GM19240 (cell line): ENCODE results near the gene KCNK15.
A peak's percentile ranks its signal among the peaks of the same experiment; 100 is the strongest.

Experiments
- DNase-seq: peaks from one replicate; pipeline ENCODE4 v3.0.0; 2011; ENCODE audit warnings: low spot score; ENCODE audit not compliant: insufficient read length

Gene KCNK15

DNA sequence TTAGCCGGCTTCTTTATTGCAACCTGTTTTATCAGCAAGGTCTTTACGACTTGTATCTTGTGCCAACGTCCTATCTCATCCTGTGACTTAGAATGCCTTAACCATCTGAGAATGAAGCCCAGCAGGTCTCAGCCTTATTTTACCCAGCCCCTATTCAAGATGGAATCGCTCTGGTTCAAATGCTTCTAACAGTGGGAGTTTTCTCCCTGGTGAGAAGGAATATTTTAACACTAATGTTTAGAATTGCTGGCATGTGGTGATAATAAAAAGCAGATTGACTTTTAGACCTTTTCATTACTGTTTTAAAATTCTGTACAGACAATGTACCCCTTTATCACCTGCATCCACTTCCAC lies 9.9 kb upstream of the KCNK15 start:
- DNase-seq: no peak

DNA sequence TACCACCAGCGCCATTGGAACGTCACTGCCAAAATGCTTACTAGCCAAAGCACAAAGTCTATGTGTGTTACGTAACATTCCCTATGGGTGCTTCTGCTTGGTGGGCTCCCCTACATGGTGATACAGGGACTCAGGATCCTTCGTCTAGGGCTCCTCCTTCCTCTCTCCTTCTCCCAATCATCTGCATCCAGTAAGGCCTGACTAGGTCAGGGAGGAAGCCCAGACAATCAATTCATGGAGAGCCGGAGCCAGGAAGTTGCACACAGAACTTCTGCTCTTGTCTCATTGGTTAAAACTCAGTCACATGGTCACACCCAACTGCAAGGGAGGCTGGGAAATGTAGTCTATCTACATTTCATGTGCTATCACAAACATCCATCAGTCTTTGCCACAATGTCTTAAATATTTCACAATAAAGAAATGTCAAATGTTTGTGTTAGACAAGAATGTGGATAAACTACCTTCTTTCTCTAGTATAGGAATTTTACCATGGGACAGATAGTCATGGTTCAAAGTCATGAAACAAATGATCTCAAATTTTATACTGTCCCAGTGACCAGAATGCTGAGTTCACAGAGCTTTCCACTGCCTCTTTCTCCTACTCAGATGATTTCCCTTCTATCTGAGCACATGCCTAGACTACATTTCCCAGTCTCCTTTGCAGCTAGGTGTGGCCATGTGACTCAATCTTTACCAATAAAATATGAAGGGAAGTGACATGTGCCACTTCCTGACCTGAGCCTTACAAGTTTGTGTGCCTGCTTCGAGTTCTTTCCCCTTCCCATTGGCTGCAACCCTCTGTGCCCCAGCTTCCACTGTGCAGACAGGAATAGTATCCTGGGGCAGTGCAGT lies 9.3 kb upstream of the KCNK15 start:
- no peak for DNase-seq

- no peak for DNase-seq
Measured at GRCh38 chr20:44737116-44737515, 8.5 kb upstream of the KCNK15 start.

GRCh38 chr20:44738813-44739477 lies 6.7 kb upstream of the KCNK15 start:
- DNase-seq: peak; percentile 63

GRCh38 chr20:44739942-44740341 lies 5.7 kb upstream of the KCNK15 start:
- DNase-seq: no peak

GRCh38 chr20:44742304-44743079 lies 3.2 kb upstream of the KCNK15 start:
- no peak for DNase-seq

DNA sequence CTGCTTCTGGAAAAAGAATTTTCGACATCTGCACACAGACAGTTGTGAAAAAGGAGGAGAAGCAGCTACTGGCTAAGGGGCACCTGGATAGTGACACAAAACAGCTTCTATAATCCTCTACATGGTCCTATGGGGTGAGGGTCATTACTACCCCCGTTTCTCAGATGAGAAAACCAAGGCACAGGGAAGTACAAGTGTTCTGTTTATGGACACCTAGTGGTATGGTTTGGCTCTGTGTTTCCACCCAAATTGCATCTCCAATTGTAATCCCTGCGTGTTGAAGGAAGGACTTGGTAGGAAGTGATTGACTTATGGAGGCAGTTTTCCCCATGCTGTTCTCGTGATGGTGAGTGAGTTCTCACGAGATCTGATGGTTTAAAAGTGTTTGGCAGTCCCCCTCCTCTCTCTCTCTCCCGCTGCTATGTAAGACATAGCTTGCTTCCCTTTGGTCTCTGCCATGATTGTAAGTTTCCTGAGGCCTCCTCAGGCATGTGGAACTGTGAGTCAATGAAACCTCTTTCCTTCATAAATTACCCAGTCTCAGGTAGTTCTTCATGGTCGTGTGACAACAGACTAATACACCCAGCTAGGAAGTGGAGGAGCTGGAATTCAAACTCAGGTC lies 2.5 kb upstream of the KCNK15 start:
- no peak for DNase-seq

- no peak for DNase-seq
Measured at GRCh38 chr20:44743916-44744655, 1.6 kb upstream of the KCNK15 start.

DNA sequence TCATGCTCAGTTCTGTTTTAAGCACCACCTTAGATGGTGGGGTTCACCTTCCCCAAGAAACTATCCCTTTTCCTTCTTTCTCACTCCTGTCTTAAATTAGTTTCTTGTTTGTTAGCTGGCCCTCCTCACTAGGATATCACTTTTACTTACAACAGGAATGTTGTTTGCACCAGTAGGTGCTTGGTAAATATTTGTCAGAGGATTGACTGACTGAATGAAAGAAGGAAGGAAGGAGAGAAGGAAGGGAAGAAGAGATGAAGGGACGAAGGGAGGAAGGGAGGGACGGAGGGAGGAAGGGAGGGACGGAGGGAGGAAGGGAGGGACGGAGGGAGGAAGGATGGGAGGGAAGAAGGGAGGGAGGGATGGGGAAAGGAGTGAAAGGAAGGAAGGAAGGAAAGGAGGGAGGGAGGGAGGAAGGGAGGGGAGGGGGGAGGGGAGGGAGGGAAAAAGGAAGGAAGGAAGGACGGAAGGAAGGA lies 505 bp upstream of the KCNK15 start:
- DNase-seq: no peak

DNA sequence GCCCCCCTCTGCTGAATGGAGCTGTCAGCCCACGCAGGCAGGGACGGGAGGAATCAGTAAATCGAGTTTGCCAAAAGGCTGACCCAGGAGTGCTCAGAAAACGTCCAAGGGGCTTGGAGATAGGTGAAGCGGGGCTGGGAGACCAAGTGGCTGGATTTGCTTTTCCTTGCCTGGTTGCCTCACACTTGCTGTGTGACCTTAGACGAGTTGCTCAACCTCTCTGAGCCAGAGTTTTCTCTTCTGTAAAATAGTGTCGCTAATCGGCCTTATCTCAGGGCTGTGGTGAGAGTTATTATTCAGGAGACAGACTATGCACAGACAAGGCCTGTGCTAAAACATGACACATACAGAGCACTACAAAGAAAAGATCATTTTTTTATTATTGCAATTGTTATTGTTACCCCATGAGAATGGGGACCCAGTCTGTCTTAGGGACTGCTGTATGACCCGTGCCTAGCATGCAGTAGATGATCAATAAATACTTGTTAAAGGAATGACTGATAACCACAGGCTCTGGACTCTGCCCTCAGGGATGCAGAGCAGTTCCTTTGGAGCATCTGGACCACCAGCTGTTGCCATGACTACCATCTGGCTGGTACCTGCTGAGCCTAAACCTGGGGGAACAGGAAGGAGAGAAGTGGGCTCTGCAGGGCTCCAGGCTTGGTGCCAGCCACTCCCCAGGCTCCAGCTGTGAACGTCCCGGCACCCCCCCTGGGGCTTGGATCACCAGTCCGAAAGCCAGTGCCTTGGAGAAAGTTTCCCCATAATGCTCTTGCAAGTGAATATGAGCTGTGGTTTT lies 901 bp downstream of the KCNK15 start:
- DNase-seq: no peak

DNA sequence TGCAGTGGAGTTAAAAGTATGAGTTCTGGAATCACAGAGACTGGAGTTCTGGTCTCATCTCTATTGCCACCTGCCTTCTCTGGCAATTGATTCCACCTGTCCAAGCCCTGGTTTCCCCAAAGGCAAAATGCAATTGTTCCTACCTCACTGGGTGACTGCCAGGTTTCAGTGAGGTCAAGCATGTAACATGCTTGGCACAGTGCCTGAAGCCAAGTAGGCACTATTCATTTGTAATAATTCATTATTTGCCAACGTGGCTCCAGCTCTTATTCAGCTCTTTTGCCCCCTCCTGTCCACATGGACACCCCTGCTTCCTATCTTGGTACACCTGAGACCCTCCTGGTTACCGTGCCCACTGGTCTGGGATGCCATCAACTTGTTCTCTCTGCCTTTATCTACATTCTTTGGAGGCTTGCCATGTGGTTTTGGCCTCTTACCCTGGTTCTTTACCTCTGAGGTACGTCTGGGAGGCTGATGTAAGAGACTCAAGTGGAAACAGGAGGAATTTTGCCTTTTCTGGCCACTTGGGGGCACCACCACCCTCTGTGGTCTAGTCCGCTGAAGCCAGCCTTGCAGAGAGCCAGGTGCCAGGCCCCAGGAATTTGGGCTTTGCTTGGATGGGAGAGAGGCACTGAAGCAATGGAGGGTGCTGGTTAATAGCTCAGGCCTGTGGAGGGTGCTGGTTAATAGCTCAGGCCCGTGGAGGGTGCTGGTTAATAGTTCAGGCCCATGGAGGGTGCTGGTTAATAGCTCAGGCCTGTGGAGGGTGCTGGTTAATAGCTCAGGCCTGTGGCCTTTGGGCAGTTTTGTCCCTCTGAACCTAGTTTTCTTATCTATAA lies 1.7 kb downstream of the KCNK15 start:
- DNase-seq: peak; percentile 72

GRCh38 chr20:44748005-44748370 lies 2.3 kb downstream of the KCNK15 start:
- DNase-seq: no peak

GRCh38 chr20:44750081-44750805 lies 4.6 kb downstream of the KCNK15 start:
- no peak for DNase-seq

DNA sequence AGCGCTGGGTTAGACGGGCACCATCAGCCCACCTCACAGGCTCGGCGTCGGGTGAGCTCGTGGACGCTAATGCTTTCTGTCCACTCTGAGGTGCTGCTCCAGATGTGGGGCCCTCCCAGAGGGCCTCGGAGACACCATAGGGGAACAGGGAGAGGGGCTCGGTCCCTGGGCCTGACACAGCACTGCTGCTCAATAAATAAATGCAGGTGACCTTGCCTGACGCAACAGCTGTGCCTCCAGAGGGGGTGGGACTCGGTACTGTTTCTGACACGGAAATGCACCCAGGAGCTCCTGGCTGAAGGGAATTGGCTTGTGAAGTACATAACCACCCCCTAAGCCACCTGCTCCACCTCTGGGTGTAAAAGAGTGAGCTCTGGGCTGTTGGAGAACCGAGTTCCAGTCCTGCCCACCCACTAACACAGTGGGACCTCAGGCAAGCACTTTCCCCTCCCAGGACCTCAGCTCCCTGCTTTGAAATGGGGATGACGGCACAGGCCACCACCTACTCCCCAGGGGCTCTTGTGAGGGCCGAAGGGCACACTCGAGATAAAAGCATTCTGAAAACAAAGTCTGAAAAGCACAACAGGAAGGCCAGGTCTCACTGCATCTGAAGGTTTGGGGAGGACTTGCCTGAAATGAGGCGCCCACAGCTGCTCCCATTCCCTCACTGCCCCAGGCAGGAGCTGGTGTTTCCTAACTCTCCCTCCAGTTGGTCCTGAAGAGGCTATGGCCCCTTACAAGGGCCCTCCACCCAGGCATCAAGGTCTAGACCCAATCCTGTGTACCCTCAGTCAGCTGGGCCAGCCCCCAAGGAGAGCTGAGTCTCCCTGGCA lies 6.7 kb downstream of the KCNK15 start:
- no peak for DNase-seq

GRCh38 chr20:44754554-44754953 lies 8.9 kb downstream of the KCNK15 start:
- no peak for DNase-seq

GRCh38 chr20:44756011-44756688 lies 10.5 kb downstream of the KCNK15 start:
- no peak for DNase-seq

DNA sequence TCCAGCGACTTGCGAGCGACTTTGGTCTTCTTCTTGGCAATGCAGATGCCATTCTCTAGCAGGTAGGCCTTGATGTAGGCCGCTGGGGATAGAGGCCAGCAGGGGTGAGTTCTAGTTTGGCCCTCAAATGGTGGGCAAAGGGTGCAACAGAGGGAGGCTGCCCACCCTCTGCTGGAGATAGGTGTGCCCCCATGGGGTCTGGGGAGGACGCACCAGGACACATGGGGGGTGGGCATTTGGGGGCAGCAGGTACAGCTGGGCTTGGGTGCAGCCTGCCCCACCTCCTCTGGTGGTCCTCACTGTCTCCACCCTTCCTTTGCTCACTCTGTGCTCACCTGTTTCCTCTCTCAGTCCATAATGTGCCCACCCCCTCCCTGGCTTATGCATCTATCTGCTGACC lies 11.3 kb downstream of the KCNK15 start:
- DNase-seq: no peak
